Stimulated activated CD4-positive, alpha-beta T cell treated with anti-CD3 and anti-CD28 coated beads, Interleukin-12 subunit alpha, Interleukin-12 subunit beta, amount 100 ng/mL, for 4 hours (primary cell): Measurements from ENCODE around the gene ADGB.
"Not testable (repeated sequence)": the region's sequence is repeated elsewhere in the genome, so short reads cannot be mapped to it uniquely, and the experiment has no call there.

Experiments used
- DNase-seq: peaks from one replicate; pipeline ENCODE4 v3.0.0-alpha.2; 2020

Gene ADGB

GRCh38 chr6:146598772-146599405 lies at the start of gene ADGB:
Gene ADGB (plus strand): TSS chr6:146598972. CDS start chr6:146599041, 69 bp downstream.
- no peak for DNase-seq

DNA sequence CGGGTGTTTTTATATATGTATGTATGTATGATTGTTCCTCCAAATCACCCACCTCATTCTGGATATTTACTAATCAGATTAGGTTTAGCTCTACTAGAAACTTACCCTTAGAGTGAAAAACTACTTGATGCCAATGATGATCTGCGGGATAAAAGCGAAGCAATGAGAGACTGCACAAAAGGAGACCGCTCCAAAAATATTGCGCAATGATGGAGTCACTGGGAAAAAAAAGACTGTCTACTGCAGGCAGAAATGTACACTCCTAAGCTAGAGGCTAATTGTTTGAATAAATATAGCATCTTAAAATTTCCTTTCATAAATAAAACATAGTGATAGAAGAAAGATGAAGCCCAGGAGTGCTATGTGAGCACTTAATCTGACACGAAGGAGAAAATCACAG lies 47.9 kb upstream of the ADGB start:
- DNase-seq: no peak

GRCh38 chr6:146551545-146551944 lies 47.2 kb upstream of the ADGB start:
- no peak for DNase-seq

DNA sequence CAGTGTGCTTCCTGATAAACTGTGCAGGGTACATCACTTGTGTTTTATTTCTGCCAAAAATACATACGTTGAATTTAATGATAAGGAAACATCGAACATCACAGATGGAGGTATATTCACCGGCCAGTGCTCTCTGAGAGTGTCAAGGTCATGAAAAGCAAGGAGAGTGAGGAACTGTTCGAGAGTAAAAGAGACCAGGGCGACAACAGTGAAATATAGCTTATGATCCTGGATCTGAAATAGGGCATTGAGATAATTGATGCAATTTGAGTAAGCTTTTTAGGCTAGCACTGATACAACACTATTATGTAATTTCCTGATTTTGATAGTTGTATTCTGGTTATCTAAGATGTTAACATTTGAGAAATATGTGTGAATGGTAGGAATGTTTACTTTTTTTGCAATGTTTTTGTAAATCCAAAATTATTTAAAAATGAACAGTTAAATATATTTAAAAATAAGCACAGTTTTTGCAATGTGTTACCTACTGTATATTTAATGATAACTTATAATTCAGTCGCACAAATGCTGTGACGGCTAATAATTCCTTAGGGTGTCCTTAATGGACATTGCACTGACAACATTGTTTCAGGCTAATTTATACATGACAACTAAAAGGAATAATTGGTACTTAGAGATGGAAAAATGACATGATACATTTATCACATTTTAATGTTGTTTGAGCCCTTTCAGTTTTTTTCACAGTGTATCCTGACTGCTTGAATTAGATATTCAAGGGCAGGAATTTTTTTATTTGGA lies 45.2 kb upstream of the ADGB start:
- DNase-seq: no peak

- no peak for DNase-seq
Measured at GRCh38 chr6:146560607-146561006, 38.2 kb upstream of the ADGB start.

DNA sequence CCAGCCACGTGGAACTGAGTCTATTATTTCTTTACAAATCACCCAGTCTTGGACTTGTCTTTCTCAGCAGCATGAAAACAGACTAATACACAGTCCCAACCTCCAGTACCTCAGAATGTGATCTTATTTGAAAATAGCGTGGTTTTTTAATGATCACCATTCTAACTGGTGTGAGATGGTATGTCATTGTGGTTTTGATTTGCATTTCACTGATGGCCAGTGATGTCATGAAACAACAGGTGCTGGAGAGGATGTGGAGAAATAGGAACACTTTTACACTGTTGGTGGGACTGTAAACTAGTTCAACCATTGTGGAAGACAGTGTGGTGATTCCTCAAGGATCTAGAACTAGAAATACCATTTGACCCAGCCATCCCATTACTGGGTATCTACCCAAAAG lies 32.1 kb upstream of the ADGB start:
- not testable (repeated sequence) for DNase-seq

DNA sequence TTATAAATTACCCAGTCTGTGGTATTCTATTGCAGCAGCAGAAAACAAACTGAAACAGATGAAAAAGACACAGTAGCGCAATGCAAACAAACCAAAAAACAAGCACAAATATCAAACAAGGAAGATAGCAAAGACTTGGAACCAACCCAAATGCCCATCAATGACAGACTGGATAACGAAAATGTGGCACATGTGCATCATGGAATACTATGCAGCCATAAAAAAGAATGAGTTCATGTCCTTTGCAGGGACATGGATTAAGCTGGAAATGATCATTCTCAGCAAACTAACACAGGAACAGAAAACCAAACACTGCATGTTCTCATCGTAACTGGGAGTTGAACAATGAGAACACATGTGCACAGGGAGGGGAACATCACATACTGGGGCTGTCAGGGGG lies 30.2 kb upstream of the ADGB start:
- DNase-seq: not testable (repeated sequence)

- DNase-seq: no peak
Measured at GRCh38 chr6:146574211-146574610, 24.6 kb upstream of the ADGB start.

DNA sequence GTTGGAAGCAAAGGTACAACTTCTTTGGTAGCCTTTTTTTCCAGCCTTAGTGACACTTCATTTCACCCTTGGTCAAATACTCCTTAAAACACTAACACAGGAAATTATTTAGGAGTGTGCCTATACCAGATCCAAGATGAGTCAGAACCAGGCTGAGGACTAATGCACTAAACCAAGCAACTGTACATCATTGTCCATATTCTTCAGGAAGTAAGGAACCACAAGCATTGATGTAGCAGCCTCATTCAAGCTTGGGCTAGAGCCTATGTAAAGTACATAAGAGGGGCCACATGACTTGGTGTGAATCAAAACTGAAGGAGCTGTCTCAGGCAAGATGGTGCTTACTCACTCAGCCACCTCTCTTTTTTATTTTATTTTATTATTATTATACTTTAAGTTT lies 20.7 kb upstream of the ADGB start:
- no peak for DNase-seq

- no peak for DNase-seq
Measured at GRCh38 chr6:146581968-146582367, 16.8 kb upstream of the ADGB start.

DNA sequence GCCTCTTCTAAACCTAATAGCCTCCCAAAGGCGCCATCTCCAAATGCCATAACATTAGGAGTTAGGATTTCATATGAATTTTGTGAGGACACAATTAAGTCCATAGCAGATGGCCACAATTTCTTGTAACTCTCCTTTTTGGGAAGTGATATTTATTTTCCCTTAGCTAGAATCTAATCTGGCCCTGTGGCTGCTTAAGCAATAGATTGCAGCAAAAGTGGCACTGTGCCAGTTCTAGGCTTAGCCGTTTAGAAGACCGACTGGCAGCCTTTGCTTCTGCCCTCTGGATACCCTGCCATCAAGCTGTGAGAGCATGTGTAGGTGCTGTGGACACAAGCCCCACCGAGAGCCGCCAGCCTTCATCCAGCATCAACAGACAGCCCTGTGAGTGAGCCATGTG lies 15.9 kb upstream of the ADGB start:
- no peak for DNase-seq

GRCh38 chr6:146583966-146584365 lies 14.8 kb upstream of the ADGB start:
- no peak for DNase-seq

GRCh38 chr6:146587459-146587858 lies 11.3 kb upstream of the ADGB start:
- no peak for DNase-seq

DNA sequence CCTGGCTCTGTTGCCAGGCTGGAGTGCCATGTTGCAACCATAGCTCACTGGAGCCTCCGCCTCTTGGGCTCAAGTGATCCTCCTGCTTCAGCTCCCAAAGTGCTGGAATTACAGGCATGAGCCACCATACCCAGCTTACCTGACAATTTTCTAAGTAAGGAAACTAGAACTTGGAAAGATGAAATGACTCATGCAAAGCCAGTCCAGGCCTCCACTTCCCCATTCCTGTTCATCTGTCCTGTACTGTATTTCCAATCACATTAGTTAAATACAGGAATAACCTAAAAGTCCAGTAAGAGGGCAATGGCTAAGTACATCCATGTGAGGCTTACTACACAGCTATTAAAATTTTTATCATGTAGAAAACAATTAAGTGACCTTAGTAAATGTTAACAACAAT lies 8.3 kb upstream of the ADGB start:
- no peak for DNase-seq

- DNase-seq: no peak
Measured at GRCh38 chr6:146592451-146592850, 6.3 kb upstream of the ADGB start.

DNA sequence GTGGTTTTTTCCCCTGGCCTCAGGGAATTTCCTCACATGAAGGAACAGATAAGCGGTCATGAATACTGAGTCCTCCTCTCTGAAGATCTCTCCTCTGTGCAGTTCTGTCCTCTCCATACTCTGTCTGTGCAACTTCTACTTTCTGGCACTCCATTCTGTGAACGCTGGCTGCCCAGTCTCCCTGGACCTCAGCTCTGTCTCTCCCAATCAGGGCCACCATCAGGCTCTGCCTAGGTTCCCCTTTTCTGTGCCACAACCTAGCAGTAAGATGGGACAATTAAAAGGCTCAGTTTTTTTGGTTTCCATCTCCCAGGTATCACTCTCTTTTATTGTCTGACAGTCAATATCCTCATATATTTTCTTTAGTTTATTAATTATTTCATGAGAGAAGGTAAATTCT lies 4.8 kb upstream of the ADGB start:
- DNase-seq: no peak

- DNase-seq: no peak
Measured at GRCh38 chr6:146594495-146594894, 4.3 kb upstream of the ADGB start.

- no peak for DNase-seq
Measured at GRCh38 chr6:146595972-146596731, 2.6 kb upstream of the ADGB start.

- DNase-seq: no peak
Measured at GRCh38 chr6:146601352-146601751, 2.6 kb downstream of the ADGB start.

DNA sequence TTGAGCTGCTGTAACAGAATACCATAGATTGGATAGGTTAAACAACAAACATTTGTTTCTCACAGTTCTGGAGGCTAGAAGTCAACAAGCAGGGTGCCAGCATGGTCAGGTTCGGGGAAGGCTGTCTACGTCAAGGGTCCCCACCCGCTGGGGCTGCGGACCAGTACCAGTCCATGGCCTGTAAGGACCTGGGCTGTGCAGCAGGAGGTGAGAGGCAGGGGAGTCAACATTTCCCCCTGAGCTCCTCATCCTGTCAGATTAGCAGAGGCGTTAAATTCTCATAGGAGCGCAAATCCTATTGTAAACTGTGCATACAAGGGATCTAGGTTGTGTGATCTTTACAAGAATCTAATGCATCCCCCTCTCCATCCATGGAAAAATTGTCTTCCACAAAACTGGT lies 3.8 kb downstream of the ADGB start:
- no peak for DNase-seq

- DNase-seq: no peak
Measured at GRCh38 chr6:146613947-146614346, 15.2 kb downstream of the ADGB start.

- DNase-seq: no peak
Measured at GRCh38 chr6:146620655-146621054, 21.9 kb downstream of the ADGB start.

GRCh38 chr6:146628350-146628749 lies 29.6 kb downstream of the ADGB start:
- DNase-seq: no peak

DNA sequence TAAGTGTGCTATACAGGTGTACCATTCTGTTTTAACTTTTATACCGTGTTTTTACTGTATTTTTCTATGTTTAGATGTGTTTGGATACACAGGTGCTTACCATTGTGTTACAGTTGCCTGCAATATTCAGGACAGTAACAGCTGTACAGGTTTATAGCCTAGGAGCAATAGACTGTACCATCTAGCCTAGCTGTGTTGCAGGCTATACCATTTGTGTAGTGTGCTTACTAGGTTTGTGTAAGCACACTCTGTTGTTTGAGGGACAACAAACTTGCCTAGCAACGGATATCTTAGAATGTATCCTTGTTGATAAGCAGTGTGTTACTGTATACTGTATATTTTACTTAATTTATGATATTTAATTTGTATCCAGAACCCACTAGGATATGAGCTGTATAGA lies 35.2 kb downstream of the ADGB start:
- DNase-seq: no peak
